Stimulated activated CD4-positive, alpha-beta T cell treated with anti-CD3 and anti-CD28 coated beads, Interleukin-2, amount 100 ng/mL, for 48 hours (primary cell): ENCODE measurements around the gene LIPH.
"Not testable (repeated sequence)": the region's sequence is repeated elsewhere in the genome, so short reads cannot be mapped to it uniquely, and the experiment has no call there.

Experiments used
- DNase-seq, 2 donors: peaks; one replicate each; pipeline ENCODE4 v3.0.0-alpha.2; 2020

LIPH gene

DNA sequence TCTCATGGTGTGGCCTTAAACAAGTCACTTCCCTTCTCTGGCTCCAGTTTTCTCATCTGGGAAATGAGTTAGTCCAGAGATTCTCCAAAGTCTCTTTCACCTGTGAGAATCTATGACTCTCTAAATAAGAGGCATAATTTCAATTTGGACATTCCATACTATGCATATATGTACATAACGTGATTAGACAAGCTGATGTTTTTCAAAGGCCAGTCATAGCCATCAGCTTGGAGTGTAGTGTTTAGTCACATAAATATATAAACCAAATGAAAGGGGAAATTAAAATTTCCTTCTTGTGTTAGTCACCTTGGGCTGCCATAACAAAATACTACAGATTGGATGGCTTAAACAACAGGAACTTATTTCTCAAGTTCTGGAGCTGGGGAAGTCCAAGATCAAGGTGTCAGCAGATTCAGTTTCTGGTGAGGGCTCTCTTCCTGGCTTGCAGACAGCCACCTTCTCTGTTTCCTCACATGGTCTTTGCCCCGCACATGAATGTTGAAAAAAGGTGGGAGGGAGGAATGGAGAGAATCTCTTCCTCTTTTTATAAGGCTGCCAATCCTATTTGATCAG is 72.9 kb downstream of the LIPH start:
- DNase-seq = no peak

DNA sequence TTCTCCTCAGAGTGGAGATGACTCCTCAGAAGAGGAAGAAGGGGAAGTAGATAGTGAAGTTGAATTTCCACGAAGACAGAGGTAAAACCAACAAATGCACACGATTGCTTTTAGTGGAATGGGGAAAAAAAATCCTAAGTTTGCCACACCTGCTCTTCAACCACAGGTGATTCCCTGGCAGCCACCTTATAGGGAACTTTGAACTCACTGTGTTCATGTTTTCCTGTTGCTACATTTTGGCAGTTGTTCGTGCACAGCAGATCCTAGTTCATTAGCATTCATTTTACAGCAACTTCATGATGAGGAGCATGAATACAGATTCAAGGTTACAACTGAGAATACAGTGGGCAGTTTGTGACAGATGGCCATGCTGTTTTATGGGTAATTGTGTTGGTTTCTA is 75.1 kb downstream of the LIPH start:
- DNase-seq = no peak

DNA sequence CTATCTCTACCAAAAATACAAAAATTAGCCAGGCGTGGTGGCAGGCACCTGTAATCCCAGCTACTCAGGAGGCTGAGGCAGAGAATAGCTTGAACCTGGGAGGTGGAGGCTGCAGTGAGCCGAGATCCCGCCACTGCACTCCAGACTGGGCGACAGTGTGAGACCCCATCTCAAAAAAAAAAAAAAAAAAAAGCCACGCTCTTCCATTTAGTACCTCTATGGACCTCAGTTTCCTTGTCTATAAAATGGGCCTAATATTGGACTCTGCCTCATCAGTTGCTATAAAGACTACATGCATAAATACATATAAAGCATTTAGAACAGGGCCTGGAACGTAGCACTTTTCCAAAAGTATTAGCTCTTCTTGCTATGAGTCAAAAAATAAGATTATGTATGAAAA is 77.5 kb downstream of the LIPH start:
- not testable (repeated sequence) for DNase-seq

DNA sequence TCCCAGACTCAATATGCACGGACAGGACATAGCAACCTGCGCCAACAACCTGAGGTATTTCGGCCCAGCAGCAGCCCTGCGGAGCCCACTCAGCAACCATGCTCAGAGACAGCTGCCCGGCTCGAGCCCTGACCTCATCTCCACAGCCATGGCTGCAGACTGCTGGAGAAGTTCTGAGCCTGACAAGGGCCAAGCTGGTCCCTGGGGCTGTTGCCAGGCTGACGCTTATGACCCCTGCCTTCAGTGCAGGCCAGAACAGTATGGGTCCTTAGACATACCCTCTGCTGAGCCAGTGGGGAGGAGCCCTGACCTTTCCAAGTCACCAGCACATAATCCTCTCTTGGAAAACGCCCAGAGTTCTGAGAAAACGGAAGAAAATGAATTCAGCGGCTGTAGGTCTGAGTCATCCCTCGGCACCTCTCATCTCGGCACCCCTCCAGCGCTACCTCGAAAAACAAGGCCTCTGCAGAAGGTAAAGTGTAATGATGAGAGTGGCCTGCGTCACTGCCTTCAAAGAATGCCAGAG is 79.0 kb downstream of the LIPH start:
- DNase-seq = no peak

DNA sequence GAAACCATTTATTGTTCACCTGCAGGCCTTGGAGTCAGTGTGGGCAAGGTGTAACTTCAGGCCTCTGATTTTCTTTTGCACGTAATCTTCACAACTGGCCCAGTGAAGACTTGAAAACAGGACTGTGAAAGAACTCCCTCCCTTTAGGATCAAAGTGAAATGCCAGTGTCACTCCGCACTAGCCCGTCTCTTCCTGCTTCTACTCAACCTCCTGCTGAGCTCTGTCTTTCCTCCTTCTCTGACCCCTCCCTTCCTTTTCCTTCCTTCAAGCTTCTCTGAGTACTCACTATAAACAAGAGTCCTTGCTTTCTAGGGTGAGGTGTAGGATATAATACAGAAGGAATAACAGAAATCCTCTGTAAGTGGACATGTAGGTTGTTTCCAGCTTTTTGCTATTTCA is 82.1 kb downstream of the LIPH start:
- no peak for DNase-seq

DNA sequence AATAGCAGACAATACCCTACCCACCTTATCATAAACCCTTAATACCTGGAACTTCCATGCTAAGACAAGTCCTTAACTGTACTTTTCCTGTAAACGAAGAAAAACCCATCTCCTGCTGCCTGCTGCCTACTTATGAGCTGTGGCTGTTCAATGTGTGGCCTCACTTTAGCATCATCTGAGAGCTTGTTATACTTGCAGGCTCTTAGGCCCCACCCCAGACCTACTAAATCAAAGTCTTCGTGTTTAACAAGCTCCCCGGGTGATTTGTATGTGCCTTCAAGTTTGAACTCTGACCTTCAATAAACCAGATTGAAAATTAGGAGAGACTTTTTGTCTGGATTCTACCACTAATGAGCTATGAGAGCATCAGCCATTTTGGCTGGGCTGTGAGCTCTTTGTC is 82.8 kb downstream of the LIPH start:
- DNase-seq = no peak

DNA sequence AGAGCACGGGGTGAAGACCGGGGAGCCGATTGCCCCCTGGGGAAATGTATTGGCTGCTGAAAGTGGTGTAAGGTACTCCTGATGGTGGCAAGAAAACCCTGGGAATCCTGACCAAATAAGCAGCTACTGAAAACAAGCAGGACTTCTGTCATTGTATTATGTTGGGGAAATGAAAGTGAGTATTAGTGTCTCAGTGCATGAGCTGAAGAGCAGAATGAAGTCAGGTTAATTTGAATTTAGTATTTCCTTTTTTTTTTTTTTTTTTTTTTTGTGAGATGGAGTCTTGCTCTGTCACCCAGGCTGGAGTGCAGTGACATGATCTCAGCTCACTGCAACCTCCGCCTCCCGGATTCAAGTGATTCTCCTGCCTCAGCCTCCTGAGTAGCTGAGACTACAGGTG is 86.3 kb downstream of the LIPH start:
- not testable (repeated sequence) for DNase-seq

DNA sequence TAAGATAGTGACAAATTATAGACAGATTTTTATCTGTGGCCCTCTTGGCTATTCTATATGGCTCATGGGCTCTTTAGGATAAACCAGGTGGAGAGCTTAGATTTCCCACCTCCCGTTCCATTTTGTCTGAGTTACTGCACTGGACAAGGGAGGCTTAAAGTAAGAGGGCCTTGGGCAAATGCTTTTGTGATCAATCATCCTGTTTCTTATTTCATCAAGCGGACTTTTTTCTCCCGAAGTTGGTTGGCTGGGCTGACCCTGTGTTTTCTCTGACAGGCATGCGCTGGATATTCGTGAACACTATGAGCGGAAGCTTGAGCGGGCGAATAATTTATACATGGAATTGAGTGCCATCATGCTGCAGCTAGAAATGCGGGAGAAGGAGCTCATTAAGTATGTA is 86.9 kb downstream of the LIPH start:
- DNase-seq = no peak

DNA sequence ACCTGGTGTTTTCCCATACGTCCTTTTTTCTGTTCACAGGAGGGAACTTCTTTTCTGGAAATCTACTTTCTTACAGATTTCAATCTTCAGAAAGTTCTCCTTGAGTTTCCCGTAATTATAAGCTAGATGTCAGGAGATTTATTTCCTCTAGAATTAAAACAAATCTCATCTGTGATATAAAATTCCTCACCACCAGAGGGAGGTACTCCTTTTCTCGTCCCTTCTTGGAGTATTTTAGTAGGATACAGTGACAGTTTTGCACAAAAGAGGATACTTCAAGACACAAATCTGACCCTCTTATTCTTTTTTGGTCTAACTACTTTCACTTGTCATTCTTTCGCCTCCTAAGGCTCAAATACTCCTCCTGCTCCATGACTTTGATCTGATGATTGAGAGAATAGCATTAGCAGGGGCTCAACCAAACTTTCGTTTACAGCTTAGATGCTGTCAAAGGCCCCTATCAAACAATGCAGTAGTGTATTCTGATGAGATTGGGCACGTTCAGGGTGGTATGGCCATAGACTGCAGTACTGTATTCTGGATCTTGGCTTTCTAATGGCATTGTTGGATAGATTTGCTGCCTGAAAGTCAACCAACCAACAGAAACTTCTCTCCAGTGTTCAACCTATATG is 91.6 kb downstream of the LIPH start:
- no peak for DNase-seq

DNA sequence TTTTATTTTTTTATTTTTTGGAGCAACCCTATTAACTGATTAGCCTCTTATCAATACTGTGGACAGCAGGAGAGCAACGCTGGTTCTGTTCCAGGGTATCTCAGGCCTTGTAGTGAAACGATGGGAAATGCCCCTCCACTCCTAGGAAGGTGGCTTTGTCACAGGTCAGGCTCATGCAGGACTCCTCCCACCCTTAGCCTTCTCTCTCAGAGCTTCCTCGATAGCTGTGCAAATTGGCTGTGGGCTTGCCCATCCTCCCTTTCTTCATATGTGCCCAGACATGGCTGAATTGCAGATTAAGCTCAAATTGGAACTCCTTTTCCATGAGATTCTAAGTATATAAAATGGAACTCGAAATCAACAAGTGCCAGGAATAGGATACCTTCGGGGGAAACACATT is 92.1 kb downstream of the LIPH start:
- no peak for DNase-seq

DNA sequence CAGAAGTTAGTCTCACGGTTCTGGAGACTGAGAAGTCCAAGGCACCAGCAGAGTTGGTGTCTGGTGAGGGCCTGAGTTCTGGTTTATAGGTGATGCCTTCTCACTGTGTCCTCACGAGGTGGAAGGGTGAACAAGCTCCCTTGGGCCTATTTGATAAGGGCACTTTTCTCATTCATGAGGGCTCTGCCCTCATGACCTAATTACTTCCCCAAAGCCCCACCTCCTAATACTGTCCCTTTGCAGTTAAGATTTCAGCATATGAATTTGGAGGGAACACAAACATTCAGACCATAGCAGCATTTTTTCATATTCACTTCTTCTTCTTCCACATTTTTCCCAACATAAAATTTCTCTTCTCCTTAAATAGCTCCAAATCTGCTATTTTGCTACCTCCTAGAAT is 95.0 kb downstream of the LIPH start:
- DNase-seq = no peak
